Stimulated activated CD8-positive, alpha-beta memory T cell treated with anti-CD3 and anti-CD28 coated beads, Interleukin-12 subunit alpha, Interleukin-12 subunit beta, amount 100 ng/mL, for 24 hours (primary cell): ENCODE measurements around the gene SLC48A1.

ENCODE experiments used
- DNase-seq: peaks from one replicate; pipeline ENCODE4 v3.0.0-alpha.2; 2020; ENCODE audit errors: extremely low read depth

SLC48A1 gene

DNA sequence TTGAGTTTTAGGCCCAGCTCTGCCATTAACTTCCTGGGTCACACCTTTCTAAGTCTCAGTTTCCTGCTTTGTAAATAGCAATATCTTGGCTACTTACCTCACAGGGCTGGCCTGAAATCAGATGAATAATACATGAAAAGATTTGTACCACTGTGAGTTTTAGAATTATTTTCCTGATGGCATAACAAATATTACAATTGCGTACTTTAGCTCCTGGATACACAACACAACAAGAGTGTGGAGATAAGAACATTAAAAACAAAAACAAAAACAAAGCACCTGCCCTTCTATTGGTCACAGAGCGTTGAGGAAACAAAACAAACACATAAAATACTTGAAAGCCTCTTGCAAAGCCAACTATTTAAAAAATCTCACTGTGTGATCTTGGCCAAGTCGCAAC is 51.6 kb downstream of the SLC48A1 start:
- DNase-seq, result no peak

DNA sequence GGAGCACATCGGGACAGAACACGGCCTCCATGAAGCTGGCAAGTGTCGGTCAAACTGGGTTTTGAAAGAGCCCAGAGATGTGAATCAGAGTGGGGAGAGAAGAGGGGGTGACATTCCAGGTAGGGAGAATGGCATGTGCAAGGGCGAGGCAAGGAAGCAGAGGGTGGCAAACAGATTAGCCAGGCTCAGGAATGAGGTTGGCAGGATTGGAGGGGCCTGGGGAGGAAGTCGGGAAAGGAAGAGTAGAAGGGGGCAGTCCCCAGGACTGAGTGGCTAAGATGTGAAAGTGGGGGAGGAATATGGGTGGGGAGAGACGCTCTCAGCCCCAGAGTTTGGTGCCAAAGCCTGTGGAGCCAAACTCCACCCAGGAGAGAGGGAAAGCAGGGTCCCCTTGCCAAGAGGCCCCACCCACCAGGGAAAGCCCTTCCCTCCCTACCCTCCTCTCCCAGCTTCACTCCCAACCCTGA is 52.2 kb downstream of the SLC48A1 start:
- DNase-seq, result no peak

DNA sequence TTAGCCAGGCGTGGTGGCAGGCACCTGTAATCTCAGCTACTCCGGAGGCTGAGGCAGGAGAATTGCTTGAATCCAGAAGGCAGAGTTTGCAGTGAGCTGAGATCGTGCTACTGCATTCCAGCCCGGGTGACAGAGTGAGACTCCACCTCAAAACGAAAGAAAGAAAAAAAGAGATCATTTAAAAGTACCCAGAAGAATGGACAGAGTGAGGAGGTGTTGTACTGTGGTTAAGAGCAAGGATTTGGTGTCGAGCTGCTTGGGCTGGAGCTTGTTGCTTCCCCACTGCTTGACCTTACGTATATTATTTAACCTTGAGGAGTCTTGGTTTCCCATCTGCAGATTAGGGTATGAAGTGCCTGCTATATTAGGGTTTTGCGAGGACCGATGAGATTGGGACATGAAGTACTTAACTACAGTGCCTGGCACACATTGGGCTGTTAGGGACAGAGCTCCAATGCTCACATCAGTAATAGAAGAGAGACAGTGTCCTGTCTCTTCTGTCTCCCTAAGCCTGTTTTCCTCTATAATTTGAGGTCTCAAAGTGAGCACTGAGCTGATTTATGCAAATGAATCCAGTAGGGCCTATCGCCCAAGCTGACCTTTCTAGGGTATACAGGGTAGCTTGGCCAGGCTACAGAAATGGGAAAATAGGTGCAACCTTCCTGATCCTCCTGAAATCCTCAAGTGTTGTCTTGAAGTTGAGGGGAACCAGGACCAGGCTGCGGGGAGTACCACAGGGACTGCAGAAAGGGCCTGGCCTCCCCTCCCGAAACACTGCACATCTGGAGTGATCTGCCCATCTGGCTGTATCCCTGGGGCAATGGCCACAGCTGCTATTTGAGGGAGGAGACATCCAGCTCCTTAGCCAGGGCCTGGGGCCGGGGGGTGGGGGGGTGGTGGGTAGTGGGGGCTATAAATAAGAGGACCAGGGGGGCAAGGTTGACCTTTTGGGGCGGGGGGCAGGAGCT is 55.3 kb downstream of the SLC48A1 start:
- no peak for DNase-seq

GRCh38 chr12:47828976-47829482 is 56.0 kb downstream of the SLC48A1 start:
- DNase-seq, result no peak

GRCh38 chr12:47829584-47829983 is 56.5 kb downstream of the SLC48A1 start:
- DNase-seq, result no peak
